Epidermal melanocyte (primary cell): ENCODE measurements around the gene IPMK.
"Not testable (repeated sequence)": the region's sequence is repeated elsewhere in the genome, so short reads cannot be mapped to it uniquely, and the experiment has no call there.

Source experiments
- DNase-seq: peaks from one replicate; pipeline ENCODE4 v3.0.0; 2011; ENCODE audit warnings: low spot score; ENCODE audit not compliant: insufficient read length

IPMK gene

DNA sequence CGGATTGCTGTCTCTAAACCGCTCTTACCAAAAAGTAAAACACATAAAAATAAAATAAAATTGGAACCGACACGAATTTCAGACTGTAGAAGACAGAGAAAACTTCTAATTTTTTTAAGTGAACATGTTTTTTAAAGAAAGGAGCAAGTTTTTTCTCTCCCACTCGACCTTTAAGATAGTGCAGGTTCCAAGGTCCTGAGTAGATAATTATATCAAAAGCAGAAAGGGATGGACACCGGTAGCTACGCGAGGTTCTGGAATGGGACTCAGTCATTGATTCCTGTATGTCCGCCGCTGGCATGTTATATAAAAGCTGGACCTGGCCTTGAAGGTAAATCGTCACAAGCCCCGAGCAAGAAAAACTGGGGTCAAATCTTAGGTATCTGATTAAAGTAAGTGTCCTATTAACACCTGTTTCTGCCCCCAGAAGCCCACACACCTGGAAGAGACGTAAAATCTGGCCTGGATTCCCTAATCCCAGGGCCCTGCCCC lies 806 bp upstream of the IPMK start:
- no peak for DNase-seq

DNA sequence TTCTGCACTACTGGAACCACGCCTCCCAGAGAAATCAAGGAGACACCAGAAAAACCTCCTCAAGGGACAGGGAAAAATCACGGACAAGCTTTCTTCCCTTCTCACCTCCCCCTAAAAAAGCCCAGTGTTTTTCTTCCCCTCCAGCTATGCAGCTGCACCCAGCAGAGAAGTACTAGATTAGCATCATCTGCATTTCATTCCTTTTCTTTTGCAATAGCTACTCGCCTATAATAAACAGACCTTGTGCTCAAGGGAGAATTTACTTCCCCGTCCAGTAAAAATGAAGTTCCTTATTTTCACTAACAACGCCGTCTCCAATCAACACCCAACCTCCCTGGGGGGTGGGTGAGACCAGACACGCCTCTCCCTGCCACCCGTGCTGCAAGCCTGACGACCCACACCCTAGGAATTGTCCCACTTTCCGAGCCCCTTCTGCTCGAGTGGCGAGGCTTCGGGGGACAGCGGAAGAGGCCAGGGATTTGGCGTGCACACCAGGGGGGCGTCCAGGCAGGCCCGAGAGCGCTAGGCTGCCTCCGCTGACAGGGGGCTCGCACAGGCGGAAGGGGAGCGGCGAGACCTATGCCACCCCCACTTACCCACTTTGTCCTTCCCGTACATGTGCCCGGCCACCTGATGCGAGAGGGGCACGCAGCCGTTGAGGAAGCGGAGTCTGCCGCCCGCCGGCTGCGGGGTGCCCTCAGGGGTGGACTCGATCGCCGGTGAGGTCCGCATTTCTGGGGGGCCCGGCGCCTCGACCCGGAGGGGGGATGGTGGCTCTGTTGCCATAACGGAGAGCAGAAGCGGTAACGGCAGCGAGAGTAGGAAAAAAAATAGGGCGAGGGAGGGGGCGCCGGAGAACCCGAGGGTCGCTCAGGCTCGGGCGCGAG lies 625 bp downstream of the IPMK start:
- DNase-seq: no peak

DNA sequence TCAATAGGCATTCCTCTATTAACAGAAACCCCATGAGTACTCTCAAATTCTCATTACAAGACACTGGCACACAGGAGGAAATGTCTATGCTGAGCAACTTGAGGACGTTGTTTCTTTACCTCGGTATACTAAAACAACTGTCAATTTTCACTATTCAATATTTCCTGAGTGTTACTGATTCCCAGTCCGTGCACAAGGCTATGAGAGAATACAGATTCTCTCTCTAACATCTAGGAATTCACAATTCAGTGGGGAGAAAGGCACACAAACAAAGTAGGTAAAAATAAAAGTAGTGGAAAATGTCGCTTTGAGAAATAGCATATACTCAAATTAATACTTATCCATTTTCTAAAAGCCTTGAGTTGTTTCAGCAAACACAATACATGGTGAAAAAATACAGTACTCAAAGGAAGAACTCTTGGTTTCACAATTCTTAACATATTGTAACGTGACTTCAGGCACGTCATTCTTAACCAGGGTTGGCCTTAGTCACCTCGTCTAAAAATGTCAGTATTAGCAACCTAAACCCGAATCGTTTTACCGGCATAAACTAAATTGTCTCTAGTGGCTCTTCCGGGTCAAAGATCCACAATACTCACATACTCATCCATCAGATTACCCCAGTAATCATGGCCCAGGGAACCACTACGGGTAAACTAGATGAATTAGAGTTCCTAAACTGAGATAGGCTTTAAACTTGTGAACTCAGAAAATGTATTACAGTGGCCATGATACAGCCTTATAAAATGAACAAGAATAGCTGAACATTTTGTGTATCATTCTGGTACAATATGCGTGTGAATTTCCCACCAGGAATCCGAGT lies 1.5 kb downstream of the IPMK start:
- DNase-seq: no peak

DNA sequence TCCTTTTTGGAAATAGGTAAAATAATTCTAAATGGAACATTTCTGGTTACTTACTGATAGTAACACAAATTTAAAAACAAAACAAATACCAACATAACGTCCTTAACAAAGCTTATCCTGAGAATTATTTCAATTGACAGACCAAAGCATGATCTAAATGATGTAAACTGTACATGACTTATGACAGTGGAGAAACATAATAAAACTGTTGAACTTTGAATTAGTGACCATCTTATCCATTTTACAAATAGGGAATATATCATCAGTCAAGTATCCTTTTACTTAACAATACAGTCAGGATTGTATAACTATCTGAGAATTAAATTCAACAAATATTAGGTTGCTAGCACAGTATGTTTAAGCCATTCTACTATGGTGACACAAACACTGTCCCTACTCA lies 2.4 kb downstream of the IPMK start:
- DNase-seq: no peak

DNA sequence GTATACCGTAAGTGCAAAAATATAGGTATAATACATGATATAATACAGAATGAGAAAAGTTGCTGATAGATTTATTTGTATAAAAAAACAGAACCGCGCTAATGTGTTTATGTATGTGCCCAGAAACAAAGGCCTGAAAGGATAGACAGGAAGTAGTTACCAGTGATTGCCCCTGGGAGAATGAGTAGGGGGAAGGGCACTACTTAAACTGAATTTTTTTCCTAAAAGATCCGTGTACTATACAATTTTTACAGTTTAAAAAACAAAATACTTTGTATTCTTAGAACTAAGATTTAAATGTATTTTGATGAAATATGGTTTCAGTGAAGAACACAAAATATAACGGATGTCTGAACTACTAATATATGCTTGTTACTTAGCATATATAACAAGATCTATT lies 2.9 kb downstream of the IPMK start:
- DNase-seq: no peak

DNA sequence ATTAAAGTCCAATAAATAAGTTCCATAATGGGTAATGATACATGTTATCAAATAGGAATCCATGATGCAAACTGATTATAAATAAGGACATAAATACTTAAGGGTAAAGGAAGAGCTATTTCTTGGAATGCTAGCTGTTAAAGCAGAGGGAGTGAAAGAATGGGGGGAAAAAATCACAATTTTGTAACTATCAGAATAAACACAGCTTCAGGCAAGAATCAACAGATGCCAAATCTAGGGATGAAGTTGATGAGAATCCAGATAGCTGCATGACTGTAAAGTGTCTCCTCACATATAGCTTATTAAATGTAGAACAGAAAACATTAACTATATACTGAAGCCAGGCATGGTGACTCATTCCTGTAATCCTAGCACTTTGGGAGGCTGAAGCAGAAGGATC lies 4.9 kb downstream of the IPMK start:
- no peak for DNase-seq

DNA sequence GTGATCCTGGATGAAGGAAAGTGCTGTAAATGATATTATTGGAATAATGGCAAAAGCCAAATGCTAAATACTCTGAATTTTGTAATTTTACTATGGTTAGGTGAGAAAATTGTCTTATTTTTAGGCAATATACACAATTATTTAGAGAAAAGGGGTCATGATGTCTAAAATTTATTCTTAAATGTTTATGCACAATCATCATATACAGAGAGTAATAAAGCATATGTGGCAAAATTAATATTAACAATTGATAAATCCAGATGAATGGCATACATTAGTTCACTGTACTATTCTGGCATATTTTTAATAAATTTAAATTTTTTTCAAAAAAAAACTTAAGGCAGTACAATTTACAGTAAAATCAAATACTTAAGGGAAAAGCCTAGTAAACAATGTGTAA lies 7.4 kb downstream of the IPMK start:
- no peak for DNase-seq

DNA sequence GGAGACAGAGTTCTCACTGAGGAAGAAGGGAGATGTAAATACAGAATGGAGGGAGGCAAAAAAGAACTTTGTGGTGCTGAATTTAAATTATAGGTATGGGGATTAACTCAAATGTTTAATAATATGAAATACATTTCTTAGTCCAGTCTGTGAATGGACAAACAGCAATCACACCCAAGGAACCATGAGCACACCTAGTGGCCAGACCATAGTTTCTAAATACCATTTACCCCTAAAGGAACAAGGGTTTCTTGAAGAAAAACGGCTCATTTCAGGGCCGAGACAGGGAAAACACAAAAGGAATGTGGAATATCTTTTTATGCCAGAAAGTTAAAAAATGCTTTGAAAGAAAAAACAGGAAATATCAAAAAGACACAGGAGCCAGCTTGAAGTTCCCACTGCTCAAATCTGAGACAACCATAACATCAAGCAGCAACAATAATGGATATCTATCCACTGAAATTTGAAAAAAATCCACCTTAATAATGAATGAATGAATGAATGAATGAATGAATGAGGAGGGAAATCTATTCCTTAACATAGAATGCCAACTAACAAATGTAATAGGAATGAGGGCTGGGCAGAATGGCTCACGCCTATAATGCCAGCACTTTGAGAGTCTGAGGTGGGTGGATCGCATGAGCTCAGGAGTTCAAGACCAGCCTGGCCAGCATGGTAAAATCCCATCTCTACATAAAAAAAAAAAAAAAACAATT lies 8.6 kb downstream of the IPMK start:
- no peak for DNase-seq

DNA sequence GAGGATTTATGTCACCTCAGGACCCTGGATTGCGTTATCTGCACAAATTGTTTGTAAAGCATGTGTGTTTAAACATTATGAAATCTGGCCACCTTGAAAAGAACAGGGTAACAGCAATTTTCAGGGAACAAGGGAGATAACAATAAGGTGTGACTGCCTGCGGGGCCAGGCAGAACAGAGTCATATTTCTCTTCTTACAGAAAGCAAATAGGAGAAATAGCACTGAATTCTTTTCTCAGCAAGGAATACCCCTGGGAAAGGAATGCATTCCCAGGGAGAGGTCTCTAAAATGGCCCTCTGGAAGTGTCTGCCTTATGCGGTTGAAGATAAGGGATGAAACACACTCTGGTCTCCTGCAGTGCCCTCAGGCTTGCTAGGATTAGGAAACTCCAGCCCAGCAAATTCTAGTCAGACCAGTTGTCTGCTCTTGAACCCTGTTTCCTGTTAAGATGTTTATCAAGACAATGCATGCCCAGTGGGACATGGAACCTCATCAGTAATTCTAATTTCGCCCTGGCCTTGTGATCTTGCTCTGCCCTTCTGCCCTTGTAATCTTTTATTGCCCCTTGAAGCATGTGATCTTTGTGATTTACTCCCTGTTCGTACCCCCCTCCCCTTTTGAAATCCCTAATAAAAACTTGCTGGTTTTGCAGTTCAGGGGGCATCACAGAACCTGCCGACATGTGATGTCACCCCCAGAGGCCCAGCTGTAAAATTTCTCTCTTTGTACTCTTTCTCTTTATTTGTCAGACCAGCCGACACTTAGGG lies 11.5 kb downstream of the IPMK start:
- not testable (repeated sequence) for DNase-seq

DNA sequence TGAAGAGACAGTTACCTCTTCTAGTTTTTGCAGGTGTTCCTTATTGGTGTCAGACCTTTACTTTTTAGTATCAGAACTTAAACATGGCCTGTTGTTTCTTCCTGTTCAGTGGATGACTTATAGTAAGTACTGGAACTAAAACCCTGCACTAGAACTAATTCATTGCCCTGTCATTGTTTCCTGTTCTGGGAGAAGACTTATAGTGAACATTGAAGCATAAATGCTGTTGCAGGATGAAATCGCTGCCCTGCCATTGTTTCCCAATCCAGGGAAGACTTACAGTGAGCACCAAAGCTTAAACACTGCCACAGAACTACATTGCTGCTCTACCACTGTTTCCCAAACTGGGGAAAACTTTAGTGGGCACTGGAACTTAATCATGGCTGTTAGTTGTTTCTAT lies 13.1 kb downstream of the IPMK start:
- DNase-seq: no peak

DNA sequence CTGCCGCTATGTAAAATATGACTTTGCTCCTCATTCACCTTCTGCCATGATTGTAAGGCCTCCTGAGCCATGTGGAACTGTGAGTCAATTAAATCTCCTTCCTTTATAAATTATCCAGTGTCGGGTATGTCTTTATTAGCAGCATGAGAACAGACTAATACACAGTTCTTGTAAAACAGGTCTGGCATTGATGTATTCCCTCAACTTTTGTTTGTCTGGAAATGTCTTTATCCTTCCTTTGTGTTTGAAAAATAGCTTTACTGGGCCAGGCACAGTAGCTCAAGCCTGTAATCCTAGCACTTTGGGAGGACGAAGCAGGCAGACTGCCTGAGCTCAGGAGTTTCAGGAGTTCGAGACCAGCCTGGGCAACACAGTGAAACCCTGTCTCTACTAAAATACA lies 14.5 kb downstream of the IPMK start:
- no peak for DNase-seq

DNA sequence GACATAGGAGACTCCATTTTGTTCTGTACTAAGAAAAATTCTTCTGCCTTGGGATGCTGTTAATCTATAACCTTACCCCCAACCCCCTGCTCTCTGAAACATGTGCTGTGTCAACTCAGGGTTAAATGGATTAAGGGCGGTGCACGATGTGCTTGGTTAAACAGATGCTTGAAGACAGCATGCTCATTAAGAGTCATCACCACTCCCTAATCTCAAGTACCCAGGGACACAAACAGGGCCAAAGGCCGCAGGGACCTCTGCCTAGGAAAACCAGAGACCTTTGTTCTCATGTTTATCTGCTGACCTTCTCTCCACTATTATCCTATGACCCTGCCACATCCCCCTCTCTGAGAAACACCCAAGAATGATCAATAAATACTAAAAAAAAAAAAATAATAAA lies 23.0 kb downstream of the IPMK start:
- not testable (repeated sequence) for DNase-seq

DNA sequence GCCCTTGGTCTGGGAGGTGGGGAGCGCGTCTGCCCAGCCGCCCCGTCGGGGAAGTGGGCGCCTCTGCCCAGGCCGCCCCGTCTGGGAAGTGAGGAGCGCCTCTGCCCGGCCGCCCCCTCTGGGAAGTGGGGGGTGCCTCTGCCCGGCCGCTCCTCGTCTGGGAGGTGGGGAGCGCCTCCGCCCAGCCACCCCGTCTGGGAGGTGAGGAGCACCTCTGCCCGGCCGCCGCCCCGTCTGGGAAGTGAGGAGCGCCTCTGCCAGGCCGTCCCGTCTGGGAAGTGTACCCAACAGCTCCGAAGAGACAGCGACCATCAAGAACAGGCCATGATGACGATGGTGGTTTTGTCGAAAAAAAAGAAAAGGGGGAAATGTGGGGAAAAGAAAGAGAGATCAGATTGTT lies 23.5 kb downstream of the IPMK start:
- DNase-seq: not testable (repeated sequence)

DNA sequence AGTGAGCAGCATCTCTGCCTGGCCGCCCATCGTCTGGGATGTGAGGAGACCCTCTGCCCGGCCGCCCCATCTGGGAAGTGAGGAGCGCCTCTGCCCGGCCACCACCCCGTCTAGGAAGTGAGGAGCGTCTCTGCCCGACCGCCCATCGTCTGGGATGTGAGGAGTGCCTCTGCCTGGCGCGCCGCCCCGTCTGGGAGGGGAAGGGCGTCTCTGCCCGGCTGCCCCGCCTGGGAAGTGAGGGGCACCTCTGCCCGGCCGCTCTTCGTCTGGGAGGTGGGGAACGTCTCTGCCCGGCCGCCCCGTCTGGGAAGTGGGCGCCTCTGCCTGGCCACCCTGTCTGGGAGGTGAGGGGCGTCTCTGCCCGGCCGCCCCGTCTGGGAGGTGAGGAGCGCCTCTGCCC lies 23.9 kb downstream of the IPMK start:
- not testable (repeated sequence) for DNase-seq

DNA sequence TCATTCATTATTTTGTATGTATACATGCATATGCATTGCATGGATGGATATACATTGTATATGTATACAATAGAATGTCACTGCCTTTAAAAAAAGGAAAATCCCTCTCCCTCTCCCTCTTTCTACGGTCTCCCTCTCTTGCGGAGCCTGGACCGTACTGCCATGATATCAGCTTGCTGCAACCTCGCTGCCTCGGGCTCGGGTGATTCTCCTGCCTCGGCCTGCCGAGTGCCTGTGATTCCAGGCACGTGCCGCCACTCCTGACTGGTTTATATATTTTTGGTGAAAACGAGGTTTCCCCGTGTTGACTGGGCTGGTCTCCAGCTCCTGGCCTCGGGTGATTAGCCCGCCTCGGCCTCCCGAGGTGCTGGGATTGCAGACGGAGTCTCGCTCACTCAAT lies 24.4 kb downstream of the IPMK start:
- no peak for DNase-seq

DNA sequence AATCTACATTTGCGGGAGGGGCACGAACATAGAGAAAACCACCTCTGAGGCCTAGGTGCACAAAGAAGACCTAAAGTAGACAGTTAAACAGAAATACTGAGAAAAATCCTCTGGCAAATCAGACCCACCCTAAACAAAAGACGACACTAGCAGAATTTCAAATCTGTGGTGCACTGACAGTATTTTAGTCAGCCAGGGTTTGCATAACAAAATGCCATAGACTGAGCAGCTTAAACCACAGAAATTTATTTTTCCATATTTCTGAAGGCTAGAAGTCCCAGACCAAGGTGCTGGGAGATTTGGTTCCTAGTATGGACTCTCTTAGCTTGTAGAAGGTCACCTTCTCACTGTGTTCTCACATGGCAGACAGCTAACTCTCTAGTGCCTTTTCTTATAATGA lies 26.3 kb downstream of the IPMK start:
- DNase-seq: no peak

DNA sequence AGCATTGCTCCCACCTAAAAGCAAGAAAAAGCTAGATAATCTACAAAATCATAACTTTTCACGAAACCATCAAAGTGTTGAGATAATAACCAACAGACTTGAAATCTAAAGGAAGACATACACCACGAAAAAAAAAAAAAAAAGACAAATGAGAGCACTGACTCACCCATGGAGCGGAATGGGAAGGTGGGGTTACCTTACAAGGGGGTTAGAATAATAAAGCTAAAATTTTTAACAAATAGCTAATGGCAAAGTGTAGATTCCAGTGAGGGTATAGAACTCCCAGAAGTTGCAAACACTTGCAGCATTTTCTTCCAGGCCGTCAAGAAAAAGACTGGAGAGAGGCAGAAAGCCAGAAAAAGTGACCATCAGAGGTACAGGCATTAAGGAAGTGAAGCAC lies 27.2 kb downstream of the IPMK start:
- DNase-seq: no peak

DNA sequence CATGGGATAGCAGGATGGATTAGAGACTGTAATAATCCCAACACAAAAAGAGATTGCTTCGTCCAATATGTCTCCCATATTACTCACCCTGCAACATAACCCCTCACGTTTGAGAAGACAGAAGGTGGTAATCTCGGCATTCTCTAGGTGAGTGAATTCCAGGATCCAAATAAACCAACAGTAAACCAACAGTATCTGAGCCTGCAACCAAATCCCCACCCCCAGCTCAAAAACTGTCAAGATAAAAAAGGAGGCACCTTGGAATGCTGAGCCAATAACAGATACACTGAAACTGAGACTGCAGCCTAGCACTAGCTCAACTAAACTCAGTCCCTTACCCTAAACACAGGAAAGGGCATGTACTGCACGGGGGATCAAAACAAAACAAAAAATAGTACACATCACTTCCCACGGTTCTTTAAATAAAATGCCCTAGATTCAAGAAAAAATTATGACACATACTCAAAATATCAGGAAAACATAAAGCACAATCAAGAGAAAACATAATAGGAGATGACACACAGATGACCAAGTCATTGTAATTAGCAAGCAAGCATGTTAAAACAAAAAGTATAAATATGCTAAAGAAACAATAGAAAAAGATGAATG lies 28.0 kb downstream of the IPMK start:
- no peak for DNase-seq

DNA sequence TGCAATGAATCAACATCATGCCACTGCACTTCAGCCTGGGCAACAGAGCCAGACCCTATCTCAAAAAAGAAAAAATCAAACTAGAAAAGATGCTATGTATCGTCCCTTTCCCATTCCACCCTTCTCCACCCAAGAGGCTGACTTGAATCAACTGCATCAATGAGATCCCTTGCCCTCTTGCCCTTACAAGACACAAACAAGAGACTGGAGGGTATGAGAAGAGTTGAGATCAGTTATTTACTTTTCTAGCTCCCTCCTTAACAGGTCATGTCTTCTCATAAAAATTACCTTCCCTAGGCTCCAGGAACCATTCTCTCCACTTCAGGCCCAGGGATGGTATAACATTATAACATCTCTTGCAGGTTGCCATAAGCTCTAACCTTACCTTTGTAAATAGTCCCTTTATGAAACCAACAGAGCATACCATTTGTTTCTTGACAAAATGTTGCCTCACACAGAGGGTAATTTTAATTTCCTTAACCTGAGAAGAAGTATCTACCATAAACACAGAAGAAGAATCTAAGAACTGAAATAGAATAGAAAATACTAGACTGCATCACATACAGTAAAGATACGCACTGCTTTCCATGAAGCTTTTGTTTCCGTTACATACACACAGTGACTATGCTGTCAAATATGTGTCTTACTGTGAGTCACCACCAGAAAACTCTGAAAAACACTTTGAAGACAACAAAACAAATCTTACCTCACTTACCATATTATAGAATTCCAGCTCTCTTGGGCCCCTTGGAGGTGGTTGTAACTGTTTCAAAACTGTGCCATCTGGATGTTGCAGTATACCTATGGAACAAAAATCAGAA lies 30.5 kb downstream of the IPMK start:
- no peak for DNase-seq

DNA sequence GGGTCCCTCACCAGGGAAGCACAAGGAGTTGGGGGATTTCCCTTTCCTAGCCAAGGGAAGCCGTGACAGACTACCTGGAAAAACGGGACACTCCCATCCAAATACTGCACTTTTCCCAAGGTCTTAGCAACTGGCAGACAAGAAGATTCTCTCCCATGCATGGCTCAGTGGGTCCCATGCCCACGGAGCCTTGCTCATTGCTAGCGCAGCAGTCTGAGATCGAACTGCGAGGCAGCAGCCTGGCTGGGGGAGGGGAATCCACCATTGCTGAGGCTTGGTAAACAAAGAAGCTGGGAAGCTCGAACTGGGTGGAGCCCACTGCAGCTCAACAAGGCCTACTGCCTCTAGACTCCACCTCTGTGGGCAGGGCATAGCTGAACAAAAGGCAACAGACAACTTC lies 37.8 kb downstream of the IPMK start:
- not testable (repeated sequence) for DNase-seq
